GM21529 (cell line): ENCODE measurements around the gene LSM5.

Experiments used
- ATAC-seq: cut with Tn5 transposase; IDR thresholded peaks from one replicate; pipeline ENCODE4 v1.9.1; 2021; ENCODE audit not compliant: unreplicated experiment

LSM5 gene

GRCh38 chr7:32462977-32463376 is 27.2 kb downstream of the LSM5 start:
- no peak for ATAC-seq

GRCh38 chr7:32462451-32462850 is 27.7 kb downstream of the LSM5 start:
- ATAC-seq = no peak

GRCh38 chr7:32461484-32461883 is 28.7 kb downstream of the LSM5 start:
- ATAC-seq = no peak

- no peak for ATAC-seq
These were observed 30.4 kb downstream of the LSM5 start for GRCh38 chr7:32459788-32460187.

GRCh38 chr7:32458025-32458424 is 32.2 kb downstream of the LSM5 start:
- ATAC-seq = no peak

GRCh38 chr7:32453341-32454011 is 36.7 kb downstream of the LSM5 start:
- ATAC-seq = no peak

GRCh38 chr7:32447218-32447617 is 43.0 kb downstream of the LSM5 start:
- no peak for ATAC-seq

- no peak for ATAC-seq
These were observed 53.8 kb downstream of the LSM5 start for GRCh38 chr7:32436146-32436928.
